Keratinocyte (primary cell): ENCODE measurements around the gene BTG1. TPM values are rescaled to one million over a fixed set of nuclear protein-coding genes. Genes with fewer than 3 reads are reported as not detected.

Experiments used
- DNase-seq: peaks from one replicate; pipeline ENCODE4 v3.0.0-alpha.2; 2011; ENCODE audit warnings: low read depth, missing footprints, low spot score
- FAIRE-seq: peaks from 2 replicates; lab custom pipeline; 2011; peaks lifted over from hg19 to GRCh38; lab: Jason Lieb, UNC
- H2AFZ ChIP-seq: 2 replicates; pipeline ENCODE4 v1.6.0; 2012; ENCODE audit warnings: low read length, control low read depth, inconsistent platforms; ENCODE audit not compliant: control insufficient read depth
- H3K27ac ChIP-seq: 2 replicates; pipeline ENCODE4 v1.5.1; 2011; ENCODE audit warnings: low read length; ENCODE audit not compliant: control insufficient read depth, insufficient read depth
- H3K27me3 ChIP-seq: 3 replicates; pipeline ENCODE4 v1.6.0; 2011; ENCODE audit warnings: low read length; ENCODE audit not compliant: control insufficient read depth, insufficient read depth; ENCODE audit errors: extremely low read depth
- H3K36me3 ChIP-seq, 2 experiments: 2 replicates in 1 of 2; 3 replicates in 1 of 2; pipeline ENCODE4 v1.5.1; 2011; ENCODE audit warnings: low read length in 2 of 2, mild to moderate bottlenecking in 1 of 2; ENCODE audit not compliant: control insufficient read depth in 2 of 2, insufficient read depth in 2 of 2; ENCODE audit errors: extremely low read depth in 1 of 2
- H3K4me1 ChIP-seq: 3 replicates; pipeline ENCODE4 v1.5.1; 2011; ENCODE audit warnings: low read length; ENCODE audit not compliant: control insufficient read depth, insufficient read depth; ENCODE audit errors: extremely low read depth
- H3K4me2 ChIP-seq: 3 replicates; pipeline ENCODE4 v1.6.0; 2011; ENCODE audit warnings: low read depth, low read length; ENCODE audit not compliant: control insufficient read depth, insufficient read depth; ENCODE audit errors: extremely low read depth
- H3K4me3 ChIP-seq, 3 experiments: fragments of 200-600 bp in 1 of 3; sonication (generic) in 1 of 3; 2 replicates in 2 of 3; 3 replicates in 1 of 3; pipeline ENCODE4 v1.5.1; 2011 to 2016; ENCODE audit warnings: low read length in 3 of 3, mild to moderate bottlenecking in 3 of 3, control low read depth in 2 of 3, inconsistent platforms in 1 of 3, low read depth in 1 of 3, mixed read lengths in 1 of 3, mixed run types in 1 of 3, moderate library complexity in 1 of 3; ENCODE audit not compliant: control insufficient read depth in 2 of 3, insufficient read depth in 2 of 3; ENCODE audit errors: extremely low read depth in 1 of 3
- H3K79me2 ChIP-seq: 2 replicates; pipeline ENCODE4 v1.6.0; 2012; ENCODE audit warnings: low read length; ENCODE audit not compliant: control insufficient read depth, insufficient read depth
- H3K9ac ChIP-seq: 3 replicates; pipeline ENCODE4 v1.6.0; 2011; ENCODE audit warnings: low read length; ENCODE audit not compliant: control insufficient read depth, insufficient read depth; ENCODE audit errors: extremely low read depth
- H3K9me1 ChIP-seq: 3 replicates; pipeline ENCODE4 v1.6.0; 2011; ENCODE audit warnings: low read length; ENCODE audit not compliant: control insufficient read depth, insufficient read depth; ENCODE audit errors: extremely low read depth
- H3K9me3 ChIP-seq: 2 replicates; pipeline ENCODE4 v1.5.1; 2012; ENCODE audit warnings: low read depth, low read length; ENCODE audit not compliant: control insufficient read depth
- H4K20me1 ChIP-seq: 3 replicates; pipeline ENCODE4 v1.6.0; 2011; ENCODE audit warnings: low read length; ENCODE audit not compliant: control insufficient read depth, insufficient read depth; ENCODE audit errors: extremely low read depth
- CTCF ChIP-seq, 3 experiments: IDR thresholded peaks in 1 of 3; conservative IDR thresholded peaks in 1 of 3; optimal IDR thresholded peaks in 1 of 3; 2 replicates in 2 of 3; 3 replicates in 1 of 3; pipeline versions ENCODE3 to v1.5.1; 2011; ENCODE audit warnings: low read length in 3 of 3, mild to moderate bottlenecking in 3 of 3, moderate library complexity in 2 of 3, control low read depth in 1 of 3, inconsistent platforms in 1 of 3; ENCODE audit not compliant: insufficient read depth in 2 of 3; ENCODE audit errors: extremely low read depth in 1 of 3
- EZH2 ChIP-seq: IDR thresholded peaks from one replicate; pipeline ENCODE4 v1.6.1; 2012; ENCODE audit warnings: inconsistent platforms, mild to moderate bottlenecking, low read length, moderate library complexity
- dilution Hi-C: fragments of 300-500 bp; cut with MboI; formaldehyde crosslinking; loops from one replicate; pipeline ENCODE4 v1.7.0; 2020; ENCODE audit warnings: low sequenced_read_pairs; ENCODE audit not compliant: extremely low pct_ligation_motif_present
- polyA plus RNA-seq, 5 experiments: library from polyadenylated mRNA; depleted of rRNA in 3 of 5; stranded (reverse) in 3 of 5; stranded (forward) in 1 of 5; unstranded in 1 of 5; fragments of >200 nt; gene quantifications; 1 replicate in 1 of 5; 2 replicates in 3 of 5; 3 replicates in 1 of 5; pipeline versions ENCODE4 v1.2.1 to v1.2.3, GENCODE V29; 2011 to 2012; ENCODE audit warnings: missing spikeins in 2 of 5, low read depth in 1 of 5, low replicate concordance in 1 of 5

Gene BTG1
- polyA plus RNA-seq, 1 donor (not counting 4 experiments of a cell fraction or from before 2014, with no cell fraction given), result 40.7 TPM

- no peak for TF ChIP-seq EZH2
- no peak for TF ChIP-seq CTCF (optimal IDR thresholded peaks at IDR 0.05 in 1 of 3, IDR thresholded peaks at IDR 0.05 in 1 of 3, conservative IDR thresholded peaks at IDR 0.05 in 1 of 3; ENCODE audit: extremely low read depth in 1 of 3, insufficient read depth in 2 of 3, low read length in 3 of 3)
- no peaks in the 10 kb centered on the region for H3K27me3 ChIP-seq
- H3K4me1 ChIP-seq, result no peaks in the 10 kb centered on the region
- no peaks in the 10 kb centered on the region for H3K9me1 ChIP-seq
- H4K20me1 ChIP-seq, result no peaks in the 10 kb centered on the region
- H3K27ac ChIP-seq, result no peak overlapping the region
- no peak overlapping the region for H3K4me2 ChIP-seq
- H2AFZ ChIP-seq, result no peak overlapping the region
- no peaks in the 10 kb centered on the region for H3K36me3 ChIP-seq
- FAIRE-seq (no peak), DNase-seq (no peak)
- no peaks in the 10 kb centered on the region for H3K79me2 ChIP-seq
- no peak overlapping the region for H3K4me3 ChIP-seq
- H3K9me3 ChIP-seq, result no peaks in the 10 kb centered on the region
- dilution Hi-C loops, result no loop called here
- H3K9ac ChIP-seq, result no peak overlapping the region
Measured at GRCh38 chr12:92186038-92186470, 40.4 kb upstream of the BTG1 start.

- no peak for TF ChIP-seq CTCF (optimal IDR thresholded peaks at IDR 0.05 in 1 of 3, IDR thresholded peaks at IDR 0.05 in 1 of 3, conservative IDR thresholded peaks at IDR 0.05 in 1 of 3; ENCODE audit: extremely low read depth in 1 of 3, insufficient read depth in 2 of 3, low read length in 3 of 3)
- no peak for TF ChIP-seq EZH2
- no peak overlapping the region for H3K4me2 ChIP-seq
Measured at GRCh38 chr12:92185052-92185451, 39.4 kb upstream of the BTG1 start.

More at GRCh38 chr12:92185052-92185451, 39.4 kb upstream of the BTG1 start:
- FAIRE-seq, result peak; percentile 9
- dilution Hi-C loops, result no loop called here
- no peaks in the 10 kb centered on the region for H3K79me2 ChIP-seq
- H4K20me1 ChIP-seq, result no peaks in the 10 kb centered on the region
- no peaks in the 10 kb centered on the region for H3K9me3 ChIP-seq
- DNase-seq, result no peak
- H3K4me3 ChIP-seq, result no peak overlapping the region
- H3K4me1 ChIP-seq, result no peaks in the 10 kb centered on the region
- H3K9me1 ChIP-seq, result no peaks in the 10 kb centered on the region
- no peak overlapping the region for H3K27ac ChIP-seq
- H3K27me3 ChIP-seq, result no peaks in the 10 kb centered on the region
- H2AFZ ChIP-seq, result no peak overlapping the region
- no peak overlapping the region for H3K9ac ChIP-seq
- no peaks in the 10 kb centered on the region for H3K36me3 ChIP-seq
